WTC11 (cell line): ENCODE data around the gene CLCN4. TPM values are rescaled to one million over a fixed set of nuclear protein-coding genes. Genes with fewer than 3 reads are reported as not detected.

Experiments
- ATAC-seq: fragments of 200-7000 bp; cut with Tn5 transposase; 2 replicates; pipeline ENCODE4 v1.10.0; 2021; ENCODE audit warnings: mild to moderate bottlenecking, moderate library complexity
- CTCF ChIA-PET: fragments of 300-600 bp; sonication (Branson Sonifier 250); formaldehyde crosslinking; loops from one replicate; lab custom pipeline; 2021; ENCODE audit warnings: antibody characterized with exemption; lab: Charles Lee
- POLR2A ChIA-PET: fragments of 350-600 bp; sonication (Branson Sonifier 250); formaldehyde crosslinking; loops from one replicate; lab custom pipeline; 2021; ENCODE audit warnings: antibody characterized with exemption; lab: Charles Lee
- DNase-seq: peaks from one replicate; pipeline ENCODE4 v3.0.0; 2021; ENCODE audit warnings: low spot score
- H3K27ac Mint-ChIP-seq: 2 replicates; pipeline ENCODE4 v1.8.0; 2021; ENCODE audit warnings: mixed read lengths
- H3K27me3 Mint-ChIP-seq: 2 replicates; pipeline ENCODE4 v1.8.0; 2021; ENCODE audit warnings: low read depth, mild to moderate bottlenecking, moderate library complexity, mixed read lengths
- H3K36me3 Mint-ChIP-seq: 2 replicates; pipeline ENCODE4 v1.8.0; 2021; ENCODE audit warnings: mixed read lengths
- H3K4me1 Mint-ChIP-seq: 2 replicates; pipeline ENCODE4 v1.8.0; 2022; ENCODE audit warnings: mixed read lengths
- H3K4me3 Mint-ChIP-seq: 2 replicates; pipeline ENCODE4 v1.8.0; 2021; ENCODE audit warnings: mild to moderate bottlenecking, moderate library complexity, mixed read lengths
- H3K9me3 Mint-ChIP-seq: 2 replicates; pipeline ENCODE4 v1.8.0; 2021; ENCODE audit warnings: mixed read lengths
- CREM ChIP-seq: sonication (generic); formaldehyde crosslinking; IDR thresholded peaks from 2 replicates; pipeline ENCODE4 v1.8.1; 2022; ENCODE audit warnings: mild to moderate bottlenecking, missing genetic modification reagents, moderate library complexity
- GABPB1 ChIP-seq: sonication (generic); formaldehyde crosslinking; IDR thresholded peaks from 2 replicates; pipeline ENCODE4 v1.8.1; 2023; ENCODE audit warnings: mild to moderate bottlenecking, missing genetic modification reagents
- RELA ChIP-seq: sonication (generic); formaldehyde crosslinking; IDR thresholded peaks from 2 replicates; pipeline ENCODE4 v1.8.1; 2022; ENCODE audit warnings: missing genetic modification reagents, mild to moderate bottlenecking, borderline replicate concordance
- SMAD3 ChIP-seq: sonication (generic); formaldehyde crosslinking; IDR thresholded peaks from 2 replicates; pipeline ENCODE4 v1.8.0; 2022; ENCODE audit warnings: missing genetic modification reagents, mild to moderate bottlenecking, borderline replicate concordance
- SMAD4 ChIP-seq: sonication (generic); formaldehyde crosslinking; IDR thresholded peaks from 2 replicates; pipeline ENCODE4 v1.8.0; 2022; ENCODE audit warnings: mild to moderate bottlenecking, missing genetic modification reagents
- TEAD4 ChIP-seq: sonication (generic); formaldehyde crosslinking; IDR thresholded peaks from 2 replicates; pipeline ENCODE4 v1.8.0; 2022; ENCODE audit warnings: mild to moderate bottlenecking, missing genetic modification reagents
- TP53 ChIP-seq: sonication (generic); formaldehyde crosslinking; IDR thresholded peaks from 2 replicates; pipeline ENCODE4 v1.8.1; 2023; ENCODE audit warnings: mild to moderate bottlenecking, missing genetic modification reagents
- ZBTB21 ChIP-seq: sonication (generic); formaldehyde crosslinking; IDR thresholded peaks from 2 replicates; pipeline ENCODE4 v1.8.1; 2023; ENCODE audit warnings: mild to moderate bottlenecking, missing genetic modification reagents, borderline replicate concordance
- ZNF232 ChIP-seq: sonication (generic); formaldehyde crosslinking; IDR thresholded peaks from 2 replicates; pipeline ENCODE4 v1.8.0; 2022; ENCODE audit warnings: mild to moderate bottlenecking, missing genetic modification reagents
- ZNF416 ChIP-seq: fragments of 250-450 bp; sonication (Bioruptor Pico); IDR thresholded peaks from 2 replicates; pipeline ENCODE4 v1.9.0; 2021; ENCODE audit warnings: mild to moderate bottlenecking, inconsistent platforms
- total RNA-seq: library from RNA; stranded (reverse); gene quantifications from 3 replicates; pipeline ENCODE4 v1.2.3, GENCODE V29; 2021
- TF ChIP-seq, protein P1 (sequence below): fragments of 250-450 bp; sonication (Bioruptor Pico); IDR thresholded peaks from 2 replicates; pipeline ENCODE4 v1.9.0; 2021; ENCODE audit warnings: moderate library complexity, mild to moderate bottlenecking, inconsistent platforms, borderline replicate concordance
- TF ChIP-seq, protein P2 (sequence below): fragments of 250-450 bp; sonication (Bioruptor Pico); IDR thresholded peaks from 2 replicates; pipeline ENCODE4 v1.9.0; 2021; ENCODE audit warnings: mild to moderate bottlenecking
- TF ChIP-seq, protein P3 (sequence below): sonication (generic); formaldehyde crosslinking; IDR thresholded peaks from 2 replicates; pipeline ENCODE4 v1.8.0; 2022; ENCODE audit warnings: mild to moderate bottlenecking, missing genetic modification reagents
- TF ChIP-seq, protein P4 (sequence below): sonication (generic); formaldehyde crosslinking; IDR thresholded peaks from 2 replicates; pipeline ENCODE4 v1.8.1; 2023; ENCODE audit warnings: mild to moderate bottlenecking, missing genetic modification reagents
- TF ChIP-seq, protein P5 (sequence below): fragments of 250-450 bp; sonication (Bioruptor Pico); conservative IDR thresholded peaks from 2 replicates; pipeline ENCODE4 v1.9.0; 2021; ENCODE audit warnings: mild to moderate bottlenecking
- TF ChIP-seq, protein P6 (sequence below): sonication (generic); formaldehyde crosslinking; IDR thresholded peaks from 2 replicates; pipeline ENCODE4 v1.8.1; 2023; ENCODE audit warnings: mild to moderate bottlenecking, moderate library complexity, missing genetic modification reagents
- TF ChIP-seq, protein P7 (sequence below): sonication (generic); formaldehyde crosslinking; IDR thresholded peaks from 2 replicates; pipeline ENCODE4 v1.8.0; 2022; ENCODE audit warnings: mild to moderate bottlenecking, missing genetic modification reagents

The CLCN4 gene
- total RNA-seq, 1 experiment from 2014 or later, result 8.9 TPM

DNA sequence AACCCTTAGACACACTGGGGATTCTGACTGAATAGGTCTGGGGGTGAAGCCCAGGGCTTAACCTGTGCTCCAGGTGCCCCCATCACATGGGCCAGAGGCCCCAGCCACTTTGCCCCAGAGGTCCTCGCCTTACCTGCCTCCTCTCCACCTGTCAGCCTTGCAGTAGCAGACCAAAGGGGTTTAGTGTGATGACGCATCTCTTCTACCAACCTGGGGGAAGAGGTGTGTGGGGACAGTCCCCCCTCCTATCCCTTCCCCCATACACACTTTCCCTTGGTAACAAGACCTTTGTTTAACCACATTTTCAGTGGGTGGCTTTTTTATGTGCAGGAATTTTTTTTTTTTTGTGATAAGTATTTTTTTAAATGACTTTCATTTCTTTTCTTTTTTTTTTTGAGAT lies 6.3 kb downstream of the CLCN4 start:
- Mint-ChIP-seq H3K4me3 (no peak overlapping the region), H3K27me3 (no peaks in the 10 kb centered on the region), H3K9me3 (no peaks in the 10 kb centered on the region), H3K4me1 (peaks cover 16% of the 10 kb centered on the region), H3K27ac (no peak overlapping the region), H3K36me3 (no peaks in the 10 kb centered on the region)
- DNase-seq (no peak), ATAC-seq (no peak)
- ChIA-PET CTCF (no interaction called here), POLR2A (no interaction called here)
- TF ChIP-seq ZNF416 (CRISPR knock-in tag), result no peak
- TF ChIP-seq SMAD4 (CRISPR knock-in tag), result no peak
- no peak for TF ChIP-seq TEAD4 (CRISPR knock-in tag)
- TF ChIP-seq, protein P1, sequence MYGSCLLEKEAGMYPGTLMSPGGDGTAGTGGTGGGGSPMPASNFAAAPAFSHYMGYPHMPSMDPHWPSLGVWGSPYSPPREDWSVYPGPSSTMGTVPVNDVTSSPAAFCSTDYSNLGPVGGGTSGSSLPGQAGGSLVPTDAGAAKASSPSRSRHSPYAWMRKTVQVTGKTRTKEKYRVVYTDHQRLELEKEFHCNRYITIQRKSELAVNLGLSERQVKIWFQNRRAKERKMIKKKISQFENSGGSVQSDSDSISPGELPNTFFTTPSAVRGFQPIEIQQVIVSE (CRISPR knock-in tag), result no peak
- TF ChIP-seq, protein P2, sequence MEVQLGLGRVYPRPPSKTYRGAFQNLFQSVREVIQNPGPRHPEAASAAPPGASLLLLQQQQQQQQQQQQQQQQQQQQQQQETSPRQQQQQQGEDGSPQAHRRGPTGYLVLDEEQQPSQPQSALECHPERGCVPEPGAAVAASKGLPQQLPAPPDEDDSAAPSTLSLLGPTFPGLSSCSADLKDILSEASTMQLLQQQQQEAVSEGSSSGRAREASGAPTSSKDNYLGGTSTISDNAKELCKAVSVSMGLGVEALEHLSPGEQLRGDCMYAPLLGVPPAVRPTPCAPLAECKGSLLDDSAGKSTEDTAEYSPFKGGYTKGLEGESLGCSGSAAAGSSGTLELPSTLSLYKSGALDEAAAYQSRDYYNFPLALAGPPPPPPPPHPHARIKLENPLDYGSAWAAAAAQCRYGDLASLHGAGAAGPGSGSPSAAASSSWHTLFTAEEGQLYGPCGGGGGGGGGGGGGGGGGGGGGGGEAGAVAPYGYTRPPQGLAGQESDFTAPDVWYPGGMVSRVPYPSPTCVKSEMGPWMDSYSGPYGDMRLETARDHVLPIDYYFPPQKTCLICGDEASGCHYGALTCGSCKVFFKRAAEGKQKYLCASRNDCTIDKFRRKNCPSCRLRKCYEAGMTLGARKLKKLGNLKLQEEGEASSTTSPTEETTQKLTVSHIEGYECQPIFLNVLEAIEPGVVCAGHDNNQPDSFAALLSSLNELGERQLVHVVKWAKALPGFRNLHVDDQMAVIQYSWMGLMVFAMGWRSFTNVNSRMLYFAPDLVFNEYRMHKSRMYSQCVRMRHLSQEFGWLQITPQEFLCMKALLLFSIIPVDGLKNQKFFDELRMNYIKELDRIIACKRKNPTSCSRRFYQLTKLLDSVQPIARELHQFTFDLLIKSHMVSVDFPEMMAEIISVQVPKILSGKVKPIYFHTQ (CRISPR knock-in tag), result no peak
- TF ChIP-seq CREM (CRISPR knock-in tag), result no peak
- TF ChIP-seq, all 79 proteins: peak for 0

DNA sequence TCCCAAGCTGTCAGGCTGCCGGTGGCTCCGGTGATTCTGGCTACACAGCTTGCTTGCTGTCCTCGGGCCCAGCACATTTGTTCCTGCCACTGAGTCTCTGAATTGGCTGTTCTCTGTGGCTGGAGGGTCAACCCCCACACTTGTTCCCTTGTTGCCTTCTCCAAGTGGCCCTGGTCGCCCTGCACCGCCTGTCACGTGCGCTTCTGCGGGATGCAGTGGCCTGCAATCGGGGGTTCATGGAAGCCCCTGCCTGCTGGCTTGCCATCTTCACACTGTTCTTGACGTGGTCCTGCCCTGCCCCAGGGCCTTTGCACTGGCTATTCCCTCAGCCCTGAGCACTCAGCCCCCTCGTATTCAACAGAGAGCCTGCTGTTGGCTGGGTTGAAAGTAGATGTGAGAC lies 8.1 kb downstream of the CLCN4 start:
- CTCF ChIA-PET, result no interaction called here
- POLR2A ChIA-PET, result no interaction called here
- Mint-ChIP-seq H3K4me1 (peaks cover 9% of the 10 kb centered on the region), H3K27ac (no peak overlapping the region), H3K36me3 (no peaks in the 10 kb centered on the region), H3K27me3 (no peaks in the 10 kb centered on the region), H3K4me3 (no peak overlapping the region), H3K9me3 (no peaks in the 10 kb centered on the region)
- ATAC-seq (no peak), DNase-seq (no peak)
- TF ChIP-seq RELA (no peak), GABPB1 (CRISPR knock-in tag) (no peak), ZNF232 (CRISPR knock-in tag) (no peak), TP53 (CRISPR knock-in tag) (no peak), SMAD3 (no peak), ZBTB21 (CRISPR knock-in tag) (no peak)
- TF ChIP-seq, protein P3, sequence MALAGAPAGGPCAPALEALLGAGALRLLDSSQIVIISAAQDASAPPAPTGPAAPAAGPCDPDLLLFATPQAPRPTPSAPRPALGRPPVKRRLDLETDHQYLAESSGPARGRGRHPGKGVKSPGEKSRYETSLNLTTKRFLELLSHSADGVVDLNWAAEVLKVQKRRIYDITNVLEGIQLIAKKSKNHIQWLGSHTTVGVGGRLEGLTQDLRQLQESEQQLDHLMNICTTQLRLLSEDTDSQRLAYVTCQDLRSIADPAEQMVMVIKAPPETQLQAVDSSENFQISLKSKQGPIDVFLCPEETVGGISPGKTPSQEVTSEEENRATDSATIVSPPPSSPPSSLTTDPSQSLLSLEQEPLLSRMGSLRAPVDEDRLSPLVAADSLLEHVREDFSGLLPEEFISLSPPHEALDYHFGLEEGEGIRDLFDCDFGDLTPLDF (CRISPR knock-in tag), result no peak
- TF ChIP-seq, protein P4, sequence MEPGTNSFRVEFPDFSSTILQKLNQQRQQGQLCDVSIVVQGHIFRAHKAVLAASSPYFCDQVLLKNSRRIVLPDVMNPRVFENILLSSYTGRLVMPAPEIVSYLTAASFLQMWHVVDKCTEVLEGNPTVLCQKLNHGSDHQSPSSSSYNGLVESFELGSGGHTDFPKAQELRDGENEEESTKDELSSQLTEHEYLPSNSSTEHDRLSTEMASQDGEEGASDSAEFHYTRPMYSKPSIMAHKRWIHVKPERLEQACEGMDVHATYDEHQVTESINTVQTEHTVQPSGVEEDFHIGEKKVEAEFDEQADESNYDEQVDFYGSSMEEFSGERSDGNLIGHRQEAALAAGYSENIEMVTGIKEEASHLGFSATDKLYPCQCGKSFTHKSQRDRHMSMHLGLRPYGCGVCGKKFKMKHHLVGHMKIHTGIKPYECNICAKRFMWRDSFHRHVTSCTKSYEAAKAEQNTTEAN (CRISPR knock-in tag), result no peak
- TF ChIP-seq, protein P2 (CRISPR knock-in tag), result no peak
- TF ChIP-seq, protein P5, sequence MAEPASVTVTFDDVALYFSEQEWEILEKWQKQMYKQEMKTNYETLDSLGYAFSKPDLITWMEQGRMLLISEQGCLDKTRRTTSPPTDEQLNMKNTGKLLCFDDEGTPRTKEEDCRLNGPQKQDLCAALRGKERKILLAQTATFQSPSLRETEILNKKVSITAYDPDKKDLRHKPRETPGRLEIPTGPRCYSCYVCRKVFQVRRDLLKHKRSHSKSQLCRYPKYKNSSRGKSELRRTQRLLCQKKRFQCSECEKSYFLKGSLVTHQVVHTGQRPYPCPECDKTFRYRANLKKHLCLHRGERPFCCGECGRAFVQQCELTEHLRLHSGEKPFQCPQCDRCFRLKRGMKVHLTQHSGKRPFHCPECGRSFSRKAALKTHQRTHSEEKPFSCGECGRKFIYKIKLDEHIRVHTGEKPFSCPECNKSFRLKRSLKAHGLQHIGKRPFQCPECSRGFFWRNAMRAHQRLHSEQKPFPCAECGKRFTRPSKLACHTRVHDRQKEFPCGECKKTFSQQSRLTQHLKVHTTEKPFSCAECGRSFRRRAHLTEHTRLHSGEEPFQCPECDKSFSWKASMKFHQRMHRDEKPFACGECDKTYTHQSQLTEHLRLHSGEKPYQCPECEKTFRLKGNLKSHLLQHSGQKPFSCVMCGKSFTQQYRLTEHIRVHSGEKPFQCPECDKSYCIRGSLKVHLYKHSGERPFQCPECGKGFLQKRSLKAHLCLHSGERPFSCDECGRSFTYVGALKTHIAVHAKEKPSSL (CRISPR knock-in tag), result no peak
- TF ChIP-seq, protein P6, sequence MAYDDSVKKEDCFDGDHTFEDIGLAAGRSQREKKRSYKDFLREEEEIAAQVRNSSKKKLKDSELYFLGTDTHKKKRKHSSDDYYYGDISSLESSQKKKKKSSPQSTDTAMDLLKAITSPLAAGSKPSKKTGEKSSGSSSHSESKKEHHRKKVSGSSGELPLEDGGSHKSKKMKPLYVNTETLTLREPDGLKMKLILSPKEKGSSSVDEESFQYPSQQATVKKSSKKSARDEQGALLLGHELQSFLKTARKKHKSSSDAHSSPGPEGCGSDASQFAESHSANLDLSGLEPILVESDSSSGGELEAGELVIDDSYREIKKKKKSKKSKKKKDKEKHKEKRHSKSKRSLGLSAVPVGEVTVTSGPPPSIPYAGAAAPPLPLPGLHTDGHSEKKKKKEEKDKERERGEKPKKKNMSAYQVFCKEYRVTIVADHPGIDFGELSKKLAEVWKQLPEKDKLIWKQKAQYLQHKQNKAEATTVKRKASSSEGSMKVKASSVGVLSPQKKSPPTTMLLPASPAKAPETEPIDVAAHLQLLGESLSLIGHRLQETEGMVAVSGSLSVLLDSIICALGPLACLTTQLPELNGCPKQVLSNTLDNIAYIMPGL (CRISPR knock-in tag), result no peak
- TF ChIP-seq, protein P7, sequence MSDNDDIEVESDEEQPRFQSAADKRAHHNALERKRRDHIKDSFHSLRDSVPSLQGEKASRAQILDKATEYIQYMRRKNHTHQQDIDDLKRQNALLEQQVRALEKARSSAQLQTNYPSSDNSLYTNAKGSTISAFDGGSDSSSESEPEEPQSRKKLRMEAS (CRISPR knock-in tag), result no peak
